Inflammatory macrophage (primary cell): ENCODE data around the gene TBC1D4.
A peak's percentile ranks its signal among the peaks of the same experiment; 100 is the strongest.
"Not testable (repeated sequence)": the region's sequence is repeated elsewhere in the genome, so short reads cannot be mapped to it uniquely, and the experiment has no call there.

Source experiments
- DNase-seq, 2 donors: peaks; one replicate each; pipeline ENCODE4 v3.0.0-alpha.2; 2020 to 2022

The TBC1D4 gene

GRCh38 chr13:75318138-75318833 lies 163.7 kb downstream of the TBC1D4 start:
- DNase-seq, result no peak

GRCh38 chr13:75316427-75316826 lies 165.5 kb downstream of the TBC1D4 start:
- DNase-seq, result peak; percentile 11 to 50

- DNase-seq, result no peak
These were observed 169.0 kb downstream of the TBC1D4 start for GRCh38 chr13:75312884-75313520.

- DNase-seq, result peak; percentile 47 to 70
These were observed 171.9 kb downstream of the TBC1D4 start for GRCh38 chr13:75309981-75310580.

GRCh38 chr13:75308222-75308621 lies 173.7 kb downstream of the TBC1D4 start:
- no peak for DNase-seq

- no peak for DNase-seq
These were observed 174.5 kb downstream of the TBC1D4 start for GRCh38 chr13:75307370-75307949.

GRCh38 chr13:75306967-75307366 lies 175.0 kb downstream of the TBC1D4 start:
- not testable (repeated sequence) for DNase-seq

GRCh38 chr13:75305059-75305458 lies 176.9 kb downstream of the TBC1D4 start:
- no peak for DNase-seq

GRCh38 chr13:75303263-75303662 lies 178.7 kb downstream of the TBC1D4 start:
- DNase-seq, result no peak

GRCh38 chr13:75302071-75302698 lies 179.8 kb downstream of the TBC1D4 start:
- no peak for DNase-seq

GRCh38 chr13:75299913-75300862 lies 181.8 kb downstream of the TBC1D4 start:
- no peak for DNase-seq

- no peak for DNase-seq
These were observed 182.7 kb downstream of the TBC1D4 start for GRCh38 chr13:75299246-75299645.

- DNase-seq, result no peak
These were observed 185.3 kb downstream of the TBC1D4 start for GRCh38 chr13:75296641-75297040.

- no peak for DNase-seq
These were observed 186.8 kb downstream of the TBC1D4 start for GRCh38 chr13:75295201-75295600.

GRCh38 chr13:75294110-75294509 lies 187.9 kb downstream of the TBC1D4 start:
- DNase-seq, result no peak

- no peak for DNase-seq
These were observed 196.7 kb downstream of the TBC1D4 start for GRCh38 chr13:75285310-75285709.

- no peak for DNase-seq
These were observed 202.1 kb downstream of the TBC1D4 start for GRCh38 chr13:75279834-75280369.

- DNase-seq, result not testable (repeated sequence)
These were observed 208.3 kb downstream of the TBC1D4 start for GRCh38 chr13:75273695-75274094.

GRCh38 chr13:75271846-75272245 lies 210.1 kb downstream of the TBC1D4 start:
- DNase-seq, result no peak

- not testable (repeated sequence) for DNase-seq
These were observed 213.5 kb downstream of the TBC1D4 start for GRCh38 chr13:75268481-75268880.

GRCh38 chr13:75264611-75265010 lies 217.4 kb downstream of the TBC1D4 start:
- no peak for DNase-seq
